Activated CD8-positive, alpha-beta memory T cell treated with anti-CD3 and anti-CD28 coated beads, Interleukin-2, amount 50 U/mL, for 4 hours (primary cell): ENCODE measurements around the gene PPP6C.
"Not testable (repeated sequence)": the region's sequence is repeated elsewhere in the genome, so short reads cannot be mapped to it uniquely, and the experiment has no call there.

Experiments
- DNase-seq: peaks from one replicate; pipeline ENCODE4 v3.0.0-alpha.2; 2020

Gene PPP6C

GRCh38 chr9:125181756-125182155, 7.8 kb downstream of the PPP6C start:
- DNase-seq, result not testable (repeated sequence)

GRCh38 chr9:125180876-125181275, 8.7 kb downstream of the PPP6C start:
- no peak for DNase-seq

GRCh38 chr9:125179776-125180175, 9.8 kb downstream of the PPP6C start:
- not testable (repeated sequence) for DNase-seq

GRCh38 chr9:125177888-125178287, 11.7 kb downstream of the PPP6C start:
- no peak for DNase-seq

- DNase-seq, result no peak
These were observed 13.0 kb downstream of the PPP6C start for GRCh38 chr9:125176636-125177035.

- no peak for DNase-seq
These were observed 17.4 kb downstream of the PPP6C start for GRCh38 chr9:125172031-125172755.

- DNase-seq, result no peak
These were observed 19.7 kb downstream of the PPP6C start for GRCh38 chr9:125169895-125170294.

- DNase-seq, result no peak
These were observed 22.8 kb downstream of the PPP6C start for GRCh38 chr9:125166762-125167161.

- DNase-seq, result not testable (repeated sequence)
These were observed 26.7 kb downstream of the PPP6C start for GRCh38 chr9:125162891-125163290.

GRCh38 chr9:125161284-125161918, 28.2 kb downstream of the PPP6C start:
- DNase-seq, result no peak

GRCh38 chr9:125160750-125161149, 28.9 kb downstream of the PPP6C start:
- DNase-seq, result no peak

- no peak for DNase-seq
These were observed 33.1 kb downstream of the PPP6C start for GRCh38 chr9:125156551-125156950.

GRCh38 chr9:125153712-125154367, 35.8 kb downstream of the PPP6C start:
- no peak for DNase-seq

- DNase-seq, result no peak
These were observed 37.9 kb downstream of the PPP6C start for GRCh38 chr9:125151730-125152129.

GRCh38 chr9:125150349-125151245, 39.0 kb downstream of the PPP6C start:
- DNase-seq, result no peak

GRCh38 chr9:125147401-125147951, 42.1 kb downstream of the PPP6C start:
- no peak for DNase-seq

GRCh38 chr9:125146247-125146646, 43.4 kb downstream of the PPP6C start:
- DNase-seq, result no peak

GRCh38 chr9:125145425-125145824, 44.2 kb downstream of the PPP6C start:
- no peak for DNase-seq

GRCh38 chr9:125143377-125144090, 46.1 kb downstream of the PPP6C start, which contains the start of gene SCAI:
SCAI (minus strand) TSS chr9:125143528; CDS start chr9:125143437, 91 bp downstream.
- DNase-seq, result peak; percentile 98

- no peak for DNase-seq
These were observed 46.8 kb downstream of the PPP6C start for GRCh38 chr9:125142560-125143376.

GRCh38 chr9:125141751-125142150, 47.9 kb downstream of the PPP6C start:
- DNase-seq, result no peak
